Mesothelial cell of epicardium (in vitro differentiated cells): ENCODE measurements around the gene PRR23E. TPM values are rescaled to one million over a fixed set of nuclear protein-coding genes. Genes with fewer than 3 reads are reported as not detected.

Experiments used
- DNase-seq, 2 experiments: peaks; one replicate each; pipeline ENCODE4 v3.0.0; 2021; ENCODE audit warnings: low spot score in 2 of 2; ENCODE audit not compliant: unreplicated experiment in 2 of 2
- H3K27ac Mint-ChIP-seq: 2 replicates; pipeline ENCODE4 v1.8.0; 2021; ENCODE audit warnings: mixed read lengths
- H3K27me3 Mint-ChIP-seq: 2 replicates; pipeline ENCODE4 v1.8.0; 2021; ENCODE audit warnings: low read depth, mixed read lengths
- H3K36me3 Mint-ChIP-seq: 2 replicates; pipeline ENCODE4 v1.8.0; 2021; ENCODE audit warnings: mixed read lengths
- H3K4me1 Mint-ChIP-seq: 2 replicates; pipeline ENCODE4 v1.8.0; 2021; ENCODE audit warnings: mixed read lengths
- H3K4me3 Mint-ChIP-seq: 2 replicates; pipeline ENCODE4 v1.8.0; 2021; ENCODE audit warnings: mild to moderate bottlenecking, moderate library complexity, mixed read lengths
- H3K9me3 Mint-ChIP-seq: 2 replicates; pipeline ENCODE4 v1.8.0; 2021; ENCODE audit warnings: mixed read lengths
- CTCF ChIP-seq: fragments of 200-600 bp; sonication (generic); IDR thresholded peaks from one replicate; pipeline ENCODE4 v1.5.0; 2021; ENCODE audit warnings: antibody characterized with exemption; ENCODE audit not compliant: unreplicated experiment
- total RNA-seq: library from RNA; stranded (reverse); gene quantifications from 3 replicates; pipeline ENCODE4 v1.2.1, GENCODE V29; 2021

The PRR23E gene
- total RNA-seq, 1 donor from 2014 or later = not detected

- Mint-ChIP-seq H3K36me3 (no peaks in the 10 kb centered on the region), H3K9me3 (peaks cover 16% of the 10 kb centered on the region), H3K27me3 (peaks cover 29% of the 10 kb centered on the region), H3K4me1 (no peaks in the 10 kb centered on the region), H3K27ac (no peak overlapping the region), H3K4me3 (no peak overlapping the region)
- DNase-seq = no peak
- TF ChIP-seq CTCF = no peak
Observed at GRCh38 chr3:127237835-127238234, 44.9 kb downstream of the PRR23E start.

GRCh38 chr3:127238602-127239001, 45.7 kb downstream of the PRR23E start:
- Mint-ChIP-seq H3K27ac (no peak overlapping the region), H3K4me3 (no peak overlapping the region), H3K36me3 (no peaks in the 10 kb centered on the region), H3K4me1 (no peaks in the 10 kb centered on the region), H3K27me3 (peaks cover 29% of the 10 kb centered on the region), H3K9me3 (peaks cover 16% of the 10 kb centered on the region)
- TF ChIP-seq CTCF = no peak
- no peak for DNase-seq

GRCh38 chr3:127247292-127247691, 54.4 kb downstream of the PRR23E start:
- Mint-ChIP-seq H3K36me3 (no peaks in the 10 kb centered on the region), H3K4me1 (no peaks in the 10 kb centered on the region), H3K9me3 (peaks cover 43% of the 10 kb centered on the region), H3K27me3 (peaks cover 1% of the 10 kb centered on the region), H3K27ac (no peak overlapping the region), H3K4me3 (no peak overlapping the region)
- TF ChIP-seq CTCF = no peak
- no peak for DNase-seq

Other genes starting within 250 kb of the PRR23E start
- 50.1 to 55.2 TPM (median 54.2 TPM) in 3 replicates for gene PLXNA1, start 210.0 kb upstream of the PRR23E start, total RNA-seq
- not detected in 3 replicates for gene PRR20G, start 94.9 kb downstream of the PRR23E start, total RNA-seq